DOHH2 (cell line): Measurements from ENCODE around the gene BCL2.

Experiments used
- H3F3A ChIP-seq: fragments of 200-600 bp; sonication (generic), shearing (Covaris generic); 2 replicates; pipeline ENCODE4 v1.6.0; 2016; ENCODE audit warnings: antibody characterized with exemption, mild to moderate bottlenecking; ENCODE audit not compliant: control insufficient read depth, insufficient read depth
- H3K27ac ChIP-seq: fragments of 200-600 bp; sonication (generic); 2 replicates; pipeline ENCODE4 v1.5.1; 2014; ENCODE audit warnings: low read depth, mild to moderate bottlenecking, low read length, moderate library complexity
- H3K27me3 ChIP-seq: fragments of 200-600 bp; sonication (generic); 2 replicates; pipeline ENCODE4 v1.6.1; 2014; ENCODE audit warnings: mild to moderate bottlenecking, low read length, mixed read lengths; ENCODE audit not compliant: control insufficient read depth
- H3K36me3 ChIP-seq: fragments of 200-600 bp; sonication (generic); 2 replicates; pipeline ENCODE4 v1.6.1; 2014; ENCODE audit warnings: mild to moderate bottlenecking, low read length, moderate library complexity, mixed read lengths; ENCODE audit not compliant: control insufficient read depth
- H3K4me1 ChIP-seq: fragments of 200-600 bp; sonication (generic); 2 replicates; pipeline ENCODE4 v1.6.1; 2014; ENCODE audit warnings: mild to moderate bottlenecking, low read length, mixed read lengths; ENCODE audit not compliant: control insufficient read depth
- H3K4me2 ChIP-seq: fragments of 200-600 bp; sonication (generic); 2 replicates; pipeline ENCODE4 v1.6.0; 2014; ENCODE audit warnings: mild to moderate bottlenecking, low read length, moderate library complexity
- H3K4me3 ChIP-seq: fragments of 200-600 bp; sonication (generic); 2 replicates; pipeline ENCODE4 v1.5.1; 2014; ENCODE audit warnings: mild to moderate bottlenecking, low read length, mixed read lengths
- H3K79me2 ChIP-seq: fragments of 200-600 bp; sonication (generic); 2 replicates; pipeline ENCODE4 v1.6.1; 2014; ENCODE audit warnings: mild to moderate bottlenecking, low read length, mixed read lengths; ENCODE audit not compliant: control insufficient read depth
- H3K9me2 ChIP-seq: fragments of 200-600 bp; sonication (generic); replicated peaks from 2 replicates; pipeline ENCODE4 v1.6.1; 2014; ENCODE audit warnings: mild to moderate bottlenecking, low read length, mixed read lengths; ENCODE audit not compliant: control insufficient read depth
- H3K9me3 ChIP-seq: fragments of 200-600 bp; sonication (generic); 2 replicates; pipeline ENCODE4 v1.6.1; 2014; ENCODE audit warnings: antibody characterized with exemption, low read length, mixed read lengths; ENCODE audit not compliant: control insufficient read depth, insufficient read depth
- H4K20me1 ChIP-seq: fragments of 200-600 bp; sonication (generic); 2 replicates; pipeline ENCODE4 v1.6.0; 2014; ENCODE audit warnings: low read depth, mild to moderate bottlenecking, antibody characterized with exemption, low read length, moderate library complexity; ENCODE audit not compliant: control insufficient read depth, insufficient read depth
- EZH2phosphoT487 ChIP-seq: fragments of 200-600 bp; sonication (generic); IDR thresholded peaks from 2 replicates; pipeline ENCODE4 v1.6.1; 2017; ENCODE audit warnings: borderline replicate concordance, mild to moderate bottlenecking, antibody characterized with exemption, low read length, moderate library complexity, mixed read lengths
- TF ChIP-seq, protein P1 (sequence below): fragments of 200-600 bp; sonication (generic); IDR thresholded peaks from one replicate; pipeline ENCODE4 v1.5.1; 2014; ENCODE audit warnings: antibody characterized with exemption, mild to moderate bottlenecking, low read depth, low read length; ENCODE audit not compliant: poor library complexity, severe bottlenecking

The BCL2 gene

GRCh38 chr18:63282793-63283192, 36.8 kb downstream of the BCL2 start:
- H3K36me3 ChIP-seq = peaks cover 90% of the 10 kb centered on the region
- H3F3A ChIP-seq = no peaks in the 10 kb centered on the region
- no peak overlapping the region for H3K4me3 ChIP-seq
- H3K27me3 ChIP-seq = no peaks in the 10 kb centered on the region
- H3K79me2 ChIP-seq = peaks cover 100% of the 10 kb centered on the region
- H3K9me2 ChIP-seq = no peaks in the 10 kb centered on the region
- H3K4me1 ChIP-seq = peaks cover 79% of the 10 kb centered on the region
- H3K27ac ChIP-seq = no peak overlapping the region
- TF ChIP-seq EZH2phosphoT487 = no peak
- TF ChIP-seq, protein P1, sequence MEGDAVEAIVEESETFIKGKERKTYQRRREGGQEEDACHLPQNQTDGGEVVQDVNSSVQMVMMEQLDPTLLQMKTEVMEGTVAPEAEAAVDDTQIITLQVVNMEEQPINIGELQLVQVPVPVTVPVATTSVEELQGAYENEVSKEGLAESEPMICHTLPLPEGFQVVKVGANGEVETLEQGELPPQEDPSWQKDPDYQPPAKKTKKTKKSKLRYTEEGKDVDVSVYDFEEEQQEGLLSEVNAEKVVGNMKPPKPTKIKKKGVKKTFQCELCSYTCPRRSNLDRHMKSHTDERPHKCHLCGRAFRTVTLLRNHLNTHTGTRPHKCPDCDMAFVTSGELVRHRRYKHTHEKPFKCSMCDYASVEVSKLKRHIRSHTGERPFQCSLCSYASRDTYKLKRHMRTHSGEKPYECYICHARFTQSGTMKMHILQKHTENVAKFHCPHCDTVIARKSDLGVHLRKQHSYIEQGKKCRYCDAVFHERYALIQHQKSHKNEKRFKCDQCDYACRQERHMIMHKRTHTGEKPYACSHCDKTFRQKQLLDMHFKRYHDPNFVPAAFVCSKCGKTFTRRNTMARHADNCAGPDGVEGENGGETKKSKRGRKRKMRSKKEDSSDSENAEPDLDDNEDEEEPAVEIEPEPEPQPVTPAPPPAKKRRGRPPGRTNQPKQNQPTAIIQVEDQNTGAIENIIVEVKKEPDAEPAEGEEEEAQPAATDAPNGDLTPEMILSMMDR = no peak
- peaks cover 18% of the 10 kb centered on the region; the same call in 1 of the 2 replicates for H4K20me1 ChIP-seq
- H3K9me3 ChIP-seq = no peaks in the 10 kb centered on the region
- no peak overlapping the region for H3K4me2 ChIP-seq

GRCh38 chr18:63273222-63273927, 46.2 kb downstream of the BCL2 start:
- Histone ChIP-seq H3K79me2 (peaks cover 98% of the 10 kb centered on the region), H3K4me2 (no peak overlapping the region), H3F3A (peaks cover 9% of the 10 kb centered on the region; the same call in 1 of the 2 replicates), H3K9me2 (no peaks in the 10 kb centered on the region), H3K27ac (no peak overlapping the region), H3K27me3 (no peaks in the 10 kb centered on the region), H4K20me1 (no peaks in the 10 kb centered on the region), H3K4me3 (no peak overlapping the region), H3K36me3 (peaks cover 77% of the 10 kb centered on the region), H3K4me1 (peaks cover 18% of the 10 kb centered on the region), H3K9me3 (no peaks in the 10 kb centered on the region)
- TF ChIP-seq EZH2phosphoT487 = no peak
- TF ChIP-seq, protein P1 = no peak

DNA sequence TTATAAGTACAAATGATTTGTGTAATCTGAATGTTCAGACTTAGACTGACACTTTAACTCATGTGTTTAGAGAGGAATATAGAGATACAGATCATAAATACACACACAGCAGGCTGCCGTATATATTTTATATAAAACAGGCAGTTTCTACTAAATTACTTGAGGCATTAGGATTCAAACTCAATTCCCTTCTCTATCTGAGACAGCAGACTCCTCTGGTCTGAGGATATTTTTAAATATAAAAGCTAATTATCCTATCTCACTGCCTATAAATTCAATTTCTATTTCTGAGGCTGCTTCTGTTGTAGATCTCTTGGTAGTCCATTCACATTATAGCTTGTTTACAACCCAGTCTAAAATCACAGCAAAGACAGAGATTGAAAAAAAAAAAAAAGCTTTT, 46.9 kb downstream of the BCL2 start:
- Histone ChIP-seq H3K36me3 (peaks cover 77% of the 10 kb centered on the region), H3K79me2 (peaks cover 98% of the 10 kb centered on the region), H3K27me3 (no peaks in the 10 kb centered on the region), H3F3A (peaks cover 9% of the 10 kb centered on the region; the same call in 1 of the 2 replicates), H3K4me1 (peaks cover 11% of the 10 kb centered on the region), H3K9me3 (no peaks in the 10 kb centered on the region), H3K27ac (no peak overlapping the region), H3K4me2 (no peak overlapping the region), H4K20me1 (no peaks in the 10 kb centered on the region; the same call in 1 of the 2 replicates), H3K4me3 (no peak overlapping the region), H3K9me2 (no peaks in the 10 kb centered on the region)
- TF ChIP-seq, protein P1 = no peak
- no peak for TF ChIP-seq EZH2phosphoT487
